Trophoblast cell (in vitro differentiated cells and primary cell): ENCODE data around the gene TRPM6.
"Not testable (repeated sequence)": the region's sequence is repeated elsewhere in the genome, so short reads cannot be mapped to it uniquely, and the experiment has no call there.

Experiments used
- DNase-seq, 2 donors: peaks; one replicate each; pipeline ENCODE4 v3.0.0-alpha.2; 2016
- H2AFZ ChIP-seq: 2 replicates; pipeline ENCODE4 v1.6.1; 2013; ENCODE audit warnings: low read length, moderate library complexity, mild to moderate bottlenecking; ENCODE audit not compliant: insufficient read depth, poor library complexity
- H2AK5ac ChIP-seq: 2 replicates; pipeline ENCODE4 v1.6.1; 2013; ENCODE audit warnings: mild to moderate bottlenecking, low read length
- H2BK120ac ChIP-seq: 2 replicates; pipeline ENCODE4 v1.6.1; 2013; ENCODE audit warnings: low read length, mild to moderate bottlenecking, moderate library complexity; ENCODE audit not compliant: insufficient read depth, poor library complexity
- H2BK12ac ChIP-seq: 2 replicates; pipeline ENCODE4 v1.6.1; 2013; ENCODE audit warnings: mild to moderate bottlenecking, low read length, moderate library complexity
- H2BK5ac ChIP-seq: 2 replicates; pipeline ENCODE4 v1.6.1; 2013; ENCODE audit warnings: low read length, low read depth, moderate library complexity, mild to moderate bottlenecking; ENCODE audit not compliant: poor library complexity
- H3K14ac ChIP-seq: 2 replicates; pipeline ENCODE4 v1.6.1; 2013; ENCODE audit warnings: mild to moderate bottlenecking, low read length
- H3K18ac ChIP-seq: 2 replicates; pipeline ENCODE4 v1.6.1; 2013; ENCODE audit warnings: mild to moderate bottlenecking, low read length
- H3K23ac ChIP-seq: 2 replicates; pipeline ENCODE4 v1.6.1; 2013; ENCODE audit warnings: low read length
- H3K27ac ChIP-seq: 2 replicates; pipeline ENCODE4 v1.5.1; 2013; ENCODE audit warnings: low read depth, mild to moderate bottlenecking, inconsistent platforms, low read length, moderate library complexity
- H3K27me3 ChIP-seq: 2 replicates; pipeline ENCODE4 v1.6.1; 2013; ENCODE audit warnings: inconsistent platforms, mild to moderate bottlenecking, low read length, moderate library complexity; ENCODE audit not compliant: insufficient read depth
- H3K36me3 ChIP-seq, 2 experiments: 1 replicate in 1 of 2; 2 replicates in 1 of 2; pipeline ENCODE4 v1.6.1; 2013; ENCODE audit warnings: low read length in 2 of 2, mild to moderate bottlenecking in 2 of 2, moderate library complexity in 1 of 2; ENCODE audit not compliant: insufficient read depth in 2 of 2, control insufficient read depth in 1 of 2
- H3K4ac ChIP-seq: 2 replicates; pipeline ENCODE4 v1.6.1; 2013; ENCODE audit warnings: low read depth, mild to moderate bottlenecking, low read length, moderate library complexity
- H3K4me1 ChIP-seq, 2 experiments: 1 replicate in 1 of 2; 2 replicates in 1 of 2; pipeline ENCODE4 v1.6.1; 2013; ENCODE audit warnings: low read length in 2 of 2, mild to moderate bottlenecking in 2 of 2, moderate library complexity in 1 of 2; ENCODE audit not compliant: insufficient read depth in 2 of 2, control insufficient read depth in 1 of 2
- H3K4me2 ChIP-seq: 2 replicates; pipeline ENCODE4 v1.6.1; 2013; ENCODE audit warnings: inconsistent platforms, mild to moderate bottlenecking, low read length, moderate library complexity
- H3K4me3 ChIP-seq: 2 replicates; pipeline ENCODE4 v1.5.1; 2013; ENCODE audit warnings: mild to moderate bottlenecking, low read depth, low read length, inconsistent platforms
- H3K79me1 ChIP-seq: one replicate; pipeline ENCODE4 v1.6.1; 2013; ENCODE audit warnings: low read length
- H3K79me2 ChIP-seq: 2 replicates; pipeline ENCODE4 v1.6.1; 2013; ENCODE audit warnings: low read length, mild to moderate bottlenecking; ENCODE audit not compliant: control insufficient read depth, insufficient read depth, poor library complexity
- H3K9ac ChIP-seq: 2 replicates; pipeline ENCODE4 v1.6.1; 2013; ENCODE audit warnings: mild to moderate bottlenecking, low read length
- H3K9me3 ChIP-seq: 2 replicates; pipeline ENCODE4 v1.6.1; 2013; ENCODE audit warnings: low read depth, mild to moderate bottlenecking, control low read depth, inconsistent platforms, low read length; ENCODE audit not compliant: insufficient read depth
- H4K12ac ChIP-seq: 2 replicates; pipeline ENCODE4 v1.6.1; 2013; ENCODE audit warnings: low read depth, mild to moderate bottlenecking, low read length, moderate library complexity
- H4K8ac ChIP-seq: 2 replicates; pipeline ENCODE4 v1.6.1; 2013; ENCODE audit warnings: low read depth, mild to moderate bottlenecking, low read length, moderate library complexity
- H4K91ac ChIP-seq: one replicate; pipeline ENCODE4 v1.6.1; 2013; ENCODE audit warnings: low read depth, mild to moderate bottlenecking, low read length, moderate library complexity
- WGBS: extraction: QIAGEN DNeasy Blood & Tissue Kit; methylation state at CpG from one replicate; pipeline ENCODE4 v1.1.7; 2013; ENCODE audit warnings: missing lambda C conversion rate; ENCODE audit not compliant: insufficient read length, insufficient coverage; ENCODE audit errors: extremely low coverage; 5-methylcytosine and 5-hydroxymethylcytosine counted together

The TRPM6 gene

GRCh38 chr9:74910036-74910435 lies 22.3 kb upstream of the TRPM6 start:
- H3K9ac ChIP-seq = no peak overlapping the region
- H4K12ac ChIP-seq = no peak overlapping the region

DNA sequence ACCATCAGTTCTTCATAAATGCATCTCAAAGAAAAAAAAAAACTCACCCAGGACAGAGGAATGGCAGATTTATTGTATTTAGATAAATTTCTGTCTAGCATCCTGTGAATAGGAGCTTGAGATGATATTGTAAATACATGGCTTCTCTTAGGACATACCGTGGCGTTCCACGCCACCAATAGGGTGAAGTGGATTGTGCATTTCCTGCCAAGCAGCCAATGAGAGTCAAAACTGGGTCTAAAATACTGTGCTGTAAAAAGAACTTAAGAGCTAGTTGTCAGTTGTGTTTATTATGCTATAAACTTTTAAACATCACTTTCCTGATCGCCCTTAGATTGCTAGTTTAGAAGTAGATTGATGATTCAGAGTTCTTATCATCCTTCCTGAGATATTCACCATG lies 20.9 kb upstream of the TRPM6 start:
- H3K36me3 ChIP-seq = no peaks in the 10 kb centered on the region
- no CpG with 5 or more reads among the region's 4 CpGs for WGBS
- H3K4me1 ChIP-seq = no peaks in the 10 kb centered on the region
- no peaks in the 10 kb centered on the region for H3K27me3 ChIP-seq
- no peak overlapping the region for H3K4ac ChIP-seq
- H3K27ac ChIP-seq = no peak overlapping the region
- H2AK5ac ChIP-seq = no peak overlapping the region
- no peak overlapping the region for H2AFZ ChIP-seq
- no peak for DNase-seq
- H3K4me2 ChIP-seq = no peak overlapping the region
- H2BK120ac ChIP-seq = no peak overlapping the region
- H3K79me2 ChIP-seq = no peaks in the 10 kb centered on the region
- H3K9me3 ChIP-seq = no peaks in the 10 kb centered on the region
- H4K91ac ChIP-seq = no peak overlapping the region
- H3K14ac ChIP-seq = no peak overlapping the region
- no peak overlapping the region for H2BK12ac ChIP-seq
- no peak overlapping the region for H3K4me3 ChIP-seq
- no peak overlapping the region for H4K8ac ChIP-seq
- no peak overlapping the region for H3K18ac ChIP-seq
- no peak overlapping the region for H4K12ac ChIP-seq
- H3K23ac ChIP-seq = no peak overlapping the region
- H2BK5ac ChIP-seq = no peak overlapping the region
- H3K9ac ChIP-seq = no peak overlapping the region
- no peaks in the 10 kb centered on the region for H3K79me1 ChIP-seq

More at GRCh38 chr9:74910036-74910435, 22.3 kb upstream of the TRPM6 start:
- Histone ChIP-seq H3K4ac (no peak overlapping the region), H3K14ac (no peak overlapping the region), H3K27me3 (no peaks in the 10 kb centered on the region), H3K79me1 (no peaks in the 10 kb centered on the region), H2BK12ac (no peak overlapping the region), H2BK5ac (no peak overlapping the region), H2AFZ (no peak overlapping the region), H3K4me2 (no peak overlapping the region), H4K91ac (no peak overlapping the region), H3K23ac (no peak overlapping the region), H3K18ac (no peak overlapping the region), H3K79me2 (no peaks in the 10 kb centered on the region), H3K36me3 (no peaks in the 10 kb centered on the region), H3K9me3 (no peaks in the 10 kb centered on the region), H4K8ac (no peak overlapping the region), H2AK5ac (no peak overlapping the region), H2BK120ac (no peak overlapping the region), H3K4me1 (no peaks in the 10 kb centered on the region), H3K27ac (no peak overlapping the region), H3K4me3 (no peak overlapping the region)
- no CpG with 5 or more reads among the region's 2 CpGs for WGBS
- no peak for DNase-seq

DNA sequence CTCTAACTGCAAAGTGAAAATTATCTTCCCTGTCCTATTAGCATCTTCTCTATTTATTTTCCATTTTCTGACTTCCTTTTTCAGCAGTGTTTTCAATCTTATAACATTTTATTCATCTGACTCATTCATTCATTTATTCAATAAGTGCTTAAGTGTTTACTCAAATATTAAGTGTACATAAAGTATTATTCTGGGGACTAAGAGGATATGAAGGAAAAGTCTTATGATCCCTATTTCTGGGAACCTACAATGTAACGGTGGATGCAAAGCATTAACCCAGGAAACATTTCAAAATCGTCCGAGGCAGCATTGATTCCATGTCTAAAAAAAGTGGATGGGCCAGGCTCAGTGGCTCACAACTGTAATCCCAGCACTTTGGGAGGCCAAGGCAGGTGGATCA lies 19.4 kb upstream of the TRPM6 start:
- Histone ChIP-seq H4K91ac (no peak overlapping the region), H2AFZ (no peak overlapping the region), H3K36me3 (no peaks in the 10 kb centered on the region), H4K8ac (no peak overlapping the region), H3K27ac (no peak overlapping the region), H3K4me3 (no peak overlapping the region), H3K4me2 (no peak overlapping the region), H2BK12ac (no peak overlapping the region), H2AK5ac (no peak overlapping the region), H3K27me3 (no peaks in the 10 kb centered on the region), H3K4ac (no peak overlapping the region), H3K79me1 (no peaks in the 10 kb centered on the region), H3K9me3 (no peaks in the 10 kb centered on the region), H4K12ac (no peak overlapping the region), H3K79me2 (no peaks in the 10 kb centered on the region), H3K23ac (no peak overlapping the region), H3K4me1 (no peaks in the 10 kb centered on the region), H2BK120ac (no peak overlapping the region), H2BK5ac (no peak overlapping the region), H3K18ac (no peak overlapping the region), H3K9ac (no peak overlapping the region), H3K14ac (no peak overlapping the region)
- WGBS = no CpG with 5 or more reads among the region's 3 CpGs
- DNase-seq = no peak

DNA sequence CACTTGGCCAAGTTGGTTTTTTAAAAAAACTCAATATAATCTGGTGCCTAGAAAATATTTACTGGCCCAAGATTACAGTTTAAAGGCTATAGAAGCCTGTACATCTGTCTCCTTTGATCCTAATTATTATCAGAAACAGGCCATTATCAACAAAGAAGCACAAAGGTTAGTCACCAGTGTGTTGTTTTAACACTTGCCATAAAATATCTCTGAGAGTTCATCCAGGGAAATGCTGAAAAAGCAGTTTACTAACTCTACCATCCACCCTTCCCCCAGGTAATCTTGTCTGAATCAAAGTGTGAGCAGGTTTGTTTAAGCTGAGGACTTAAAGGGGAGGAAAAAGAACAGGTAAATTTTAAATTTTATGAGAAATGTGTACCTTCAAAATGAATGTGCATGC lies 13.3 kb upstream of the TRPM6 start:
- Histone ChIP-seq H4K8ac (no peak overlapping the region), H2BK120ac (no peak overlapping the region), H2BK12ac (no peak overlapping the region), H3K18ac (no peak overlapping the region), H4K12ac (no peak overlapping the region), H3K4me2 (no peak overlapping the region), H3K4me3 (no peak overlapping the region), H3K79me2 (no peaks in the 10 kb centered on the region), H3K27ac (no peak overlapping the region), H3K36me3 (no peaks in the 10 kb centered on the region), H4K91ac (no peak overlapping the region), H3K27me3 (no peaks in the 10 kb centered on the region), H3K4me1 (no peaks in the 10 kb centered on the region), H3K14ac (no peak overlapping the region), H2AK5ac (no peak overlapping the region), H3K9ac (no peak overlapping the region), H3K9me3 (no peaks in the 10 kb centered on the region), H3K23ac (no peak overlapping the region), H3K4ac (no peak overlapping the region), H3K79me1 (no peaks in the 10 kb centered on the region), H2AFZ (no peak overlapping the region), H2BK5ac (no peak overlapping the region)
- DNase-seq = no peak

DNA sequence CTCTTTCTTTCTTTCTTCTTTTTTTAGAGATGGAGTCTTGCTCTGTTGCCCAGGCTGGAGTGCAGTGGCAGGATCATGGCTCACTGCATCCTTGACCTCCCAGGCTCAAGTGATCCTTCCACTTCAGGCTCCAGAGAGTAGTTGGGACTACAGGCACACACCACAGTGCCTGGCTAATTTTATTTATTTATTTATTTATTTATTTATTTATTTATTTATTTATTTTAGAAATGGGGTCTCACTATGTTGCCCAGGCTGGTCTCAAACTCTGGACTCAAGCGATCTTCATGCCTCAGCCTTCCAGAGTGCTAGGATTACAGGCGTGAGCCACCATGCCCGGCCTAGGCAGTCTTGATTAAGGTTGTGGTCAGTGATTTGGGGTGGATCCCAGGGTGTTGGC lies 728 bp upstream of the TRPM6 start:
- not testable (repeated sequence) for H2AK5ac ChIP-seq, H3K4ac ChIP-seq, H3K14ac ChIP-seq, H4K8ac ChIP-seq, H3K4me1 ChIP-seq, DNase-seq, H3K18ac ChIP-seq, H3K79me2 ChIP-seq, H4K12ac ChIP-seq, H2BK5ac ChIP-seq, H3K36me3 ChIP-seq, H3K79me1 ChIP-seq, H2BK120ac ChIP-seq, H3K9me3 ChIP-seq, H3K9ac ChIP-seq, H3K27me3 ChIP-seq, H4K91ac ChIP-seq, H3K27ac ChIP-seq, H2AFZ ChIP-seq, H2BK12ac ChIP-seq, H3K4me2 ChIP-seq, H3K4me3 ChIP-seq, H3K23ac ChIP-seq
- no CpG with 5 or more reads among the region's 3 CpGs for WGBS
